HG03280 (cell line): ENCODE data around the gene CLIC4.
"Not testable (repeated sequence)": the region's sequence is repeated elsewhere in the genome, so short reads cannot be mapped to it uniquely, and the experiment has no call there.

Experiments used
- ATAC-seq: cut with Tn5 transposase; IDR thresholded peaks from one replicate; pipeline ENCODE4 v1.9.1; 2021; ENCODE audit warnings: mild to moderate bottlenecking, moderate library complexity; ENCODE audit not compliant: unreplicated experiment

Gene CLIC4

GRCh38 chr1:24871306-24871901, 126.2 kb downstream of the CLIC4 start:
- ATAC-seq = no peak

- ATAC-seq = no peak
These were observed 127.0 kb downstream of the CLIC4 start for GRCh38 chr1:24872061-24872850.

DNA sequence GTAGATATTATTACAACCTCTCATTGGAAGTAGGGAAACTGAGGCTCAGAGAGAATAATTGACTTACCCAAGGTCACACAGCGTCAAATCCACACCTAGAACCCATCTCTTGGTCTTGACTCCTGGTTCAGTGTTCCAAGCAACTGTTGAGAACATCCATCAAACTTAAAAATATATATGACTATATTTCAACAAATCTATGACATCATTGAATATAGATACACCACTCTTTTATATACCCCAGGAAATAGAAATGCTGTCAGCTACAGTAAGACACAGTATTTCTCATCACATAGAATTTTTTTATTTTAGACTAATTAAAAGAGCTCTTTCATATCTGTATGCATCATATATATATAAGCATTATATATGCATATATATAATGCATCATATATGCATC, 127.9 kb downstream of the CLIC4 start:
- ATAC-seq = no peak

GRCh38 chr1:24874056-24874455, 128.8 kb downstream of the CLIC4 start:
- ATAC-seq = no peak

DNA sequence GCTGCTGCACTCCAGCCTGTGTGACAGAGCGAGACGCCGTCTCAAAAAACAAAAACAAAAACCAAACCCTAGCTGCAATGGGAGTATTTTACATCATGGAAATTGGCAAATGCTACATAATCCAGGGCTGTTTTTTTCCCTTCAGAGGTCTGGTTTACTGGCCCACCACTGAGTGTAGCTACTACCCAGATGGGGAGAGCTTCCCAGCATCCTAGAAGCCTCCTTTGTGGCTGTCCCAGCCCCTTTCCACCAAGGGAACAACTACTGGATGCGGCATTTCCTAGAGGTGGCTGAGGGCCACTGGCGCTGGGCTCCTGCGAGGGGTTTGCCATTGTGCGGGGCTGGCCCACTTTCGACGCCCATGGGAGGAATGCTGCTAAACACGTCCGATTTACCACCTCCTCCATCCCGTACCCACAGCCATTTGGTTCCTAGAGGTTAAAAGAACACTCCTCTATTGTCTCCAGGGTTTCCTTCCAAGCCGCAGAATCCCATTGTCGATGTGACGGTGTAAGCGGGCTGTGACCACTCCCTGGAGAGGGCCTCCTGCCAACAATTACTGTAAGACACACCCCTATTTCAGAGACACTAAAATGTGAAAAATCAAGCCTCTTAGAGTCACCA, 129.5 kb downstream of the CLIC4 start:
- ATAC-seq = no peak

DNA sequence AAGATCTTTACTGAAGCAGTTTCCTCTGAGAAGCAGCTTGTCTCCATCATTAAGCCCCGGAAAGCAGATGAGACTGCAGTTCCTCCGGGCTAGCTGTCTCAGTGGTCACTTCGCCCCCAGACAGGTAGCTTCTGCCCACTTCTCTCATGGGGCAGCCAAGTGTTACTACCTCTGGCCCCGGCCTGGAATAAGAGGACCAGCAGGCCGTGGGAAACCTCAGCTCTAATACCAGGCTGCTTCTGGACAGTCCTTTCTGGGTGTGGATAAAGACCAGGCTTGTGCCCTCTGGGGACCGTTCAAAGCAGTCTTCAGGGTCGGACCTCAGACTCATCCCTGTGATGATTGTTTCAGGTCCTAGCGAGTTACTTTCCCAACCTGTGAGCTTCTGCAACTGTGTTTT, 130.0 kb downstream of the CLIC4 start:
- ATAC-seq = no peak

DNA sequence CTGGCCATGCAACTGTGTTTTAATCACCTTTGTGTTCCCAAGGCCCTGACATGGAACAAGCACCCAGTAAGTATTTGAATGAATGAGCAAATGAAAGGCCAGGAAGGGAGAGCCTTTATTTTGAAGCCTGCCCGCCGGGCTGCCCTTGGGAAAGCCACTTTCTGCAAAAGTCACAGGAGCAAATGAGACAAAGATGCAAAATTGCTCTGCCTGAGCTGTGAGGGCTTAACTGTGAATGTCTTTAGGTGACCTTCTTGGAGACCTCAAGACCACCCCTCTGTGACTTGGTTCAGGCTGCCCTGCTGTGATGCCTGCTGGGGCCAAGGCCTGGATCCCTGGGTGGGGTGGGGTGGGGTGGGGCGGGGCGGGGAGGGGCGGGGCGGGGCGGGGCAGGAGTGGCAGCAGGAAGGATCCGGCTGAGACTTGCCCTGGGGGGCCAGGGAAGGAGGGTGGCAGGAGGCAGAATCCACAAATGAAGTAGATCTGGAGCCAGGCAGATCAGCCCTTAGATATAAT, 130.8 kb downstream of the CLIC4 start:
- no peak for ATAC-seq

DNA sequence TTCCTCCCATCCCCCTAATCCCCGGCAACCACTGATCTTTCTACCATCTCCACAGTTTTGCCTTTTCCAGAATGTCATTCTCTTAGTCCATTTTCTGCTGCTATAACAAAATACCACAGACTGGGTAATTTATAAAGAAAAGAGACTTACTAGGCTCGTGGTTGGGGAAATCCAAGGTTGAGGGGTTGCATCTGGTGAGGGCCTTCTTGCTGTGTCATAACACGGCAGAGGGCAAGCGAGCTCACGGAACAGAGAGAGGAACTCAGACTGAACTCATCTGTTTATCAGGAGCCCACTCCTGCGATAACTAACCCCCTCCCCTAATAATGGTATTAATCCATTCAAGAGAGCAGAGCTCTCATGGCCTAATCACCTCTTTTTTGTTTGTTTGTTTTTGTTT, 132.8 kb downstream of the CLIC4 start:
- ATAC-seq = no peak

GRCh38 chr1:24878775-24879742, 133.8 kb downstream of the CLIC4 start:
- ATAC-seq = no peak

DNA sequence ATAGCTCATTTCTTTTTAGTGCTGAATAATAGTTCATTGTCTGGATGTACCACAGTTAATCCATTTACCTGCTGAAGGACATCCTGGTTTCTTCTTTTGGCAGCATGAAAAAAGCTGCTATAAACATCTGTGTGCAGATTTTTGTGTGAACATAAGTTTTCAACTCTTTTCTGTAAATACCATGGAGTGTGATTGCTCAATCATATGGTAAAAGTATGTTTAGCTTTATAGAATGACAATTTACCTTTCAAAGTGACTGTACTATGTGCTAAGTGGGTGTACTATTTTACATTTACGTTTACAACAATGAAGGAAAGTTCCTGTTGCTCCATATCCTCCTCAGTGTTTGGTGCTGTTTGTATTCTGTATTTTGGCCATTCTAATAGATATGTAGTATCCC, 135.8 kb downstream of the CLIC4 start:
- ATAC-seq = no peak

DNA sequence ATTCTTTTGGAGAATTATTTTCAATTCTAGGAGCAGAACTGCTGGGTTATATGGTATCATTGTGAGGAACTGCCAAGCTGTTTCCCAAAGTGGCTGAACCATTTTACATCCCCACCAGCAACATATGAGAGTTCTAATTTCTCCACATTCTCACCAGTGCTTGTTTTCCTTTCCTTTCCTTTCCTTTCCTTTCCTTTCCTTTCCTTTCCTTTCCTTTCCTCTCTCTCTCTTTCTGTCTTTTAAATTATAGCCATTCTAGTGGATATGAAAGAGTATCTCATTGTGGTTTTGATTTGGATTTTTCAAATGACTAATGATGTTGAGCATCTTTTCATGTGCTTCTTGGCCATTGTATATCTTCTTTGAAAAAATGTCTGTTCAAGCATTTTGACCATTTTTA, 139.5 kb downstream of the CLIC4 start:
- ATAC-seq = no peak

GRCh38 chr1:24886241-24886640, 141.0 kb downstream of the CLIC4 start:
- ATAC-seq = no peak

- ATAC-seq = no peak
These were observed 143.1 kb downstream of the CLIC4 start for GRCh38 chr1:24888061-24888970.

- ATAC-seq = no peak
These were observed 143.9 kb downstream of the CLIC4 start for GRCh38 chr1:24888971-24889676.

DNA sequence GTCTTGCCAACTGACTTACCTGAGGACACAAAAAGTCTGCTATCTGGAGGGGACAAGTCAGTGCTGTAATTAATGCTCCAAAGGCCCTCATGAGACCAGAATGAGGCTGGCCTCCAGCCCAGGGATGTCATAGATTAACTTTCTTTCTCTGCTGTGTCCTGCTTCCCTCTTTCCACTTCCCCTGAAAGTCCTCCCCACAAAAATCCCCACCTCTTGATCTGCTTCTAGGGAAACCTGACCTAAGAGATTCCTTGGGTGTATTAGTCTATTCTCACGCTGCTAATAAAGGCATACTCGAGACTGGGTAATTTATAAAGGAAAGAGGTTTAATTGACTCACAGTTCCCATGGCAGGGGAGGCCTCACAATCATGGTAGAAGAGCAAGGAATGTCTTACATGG, 145.6 kb downstream of the CLIC4 start:
- no peak for ATAC-seq

- not testable (repeated sequence) for ATAC-seq
These were observed 146.1 kb downstream of the CLIC4 start for GRCh38 chr1:24891367-24891766.

DNA sequence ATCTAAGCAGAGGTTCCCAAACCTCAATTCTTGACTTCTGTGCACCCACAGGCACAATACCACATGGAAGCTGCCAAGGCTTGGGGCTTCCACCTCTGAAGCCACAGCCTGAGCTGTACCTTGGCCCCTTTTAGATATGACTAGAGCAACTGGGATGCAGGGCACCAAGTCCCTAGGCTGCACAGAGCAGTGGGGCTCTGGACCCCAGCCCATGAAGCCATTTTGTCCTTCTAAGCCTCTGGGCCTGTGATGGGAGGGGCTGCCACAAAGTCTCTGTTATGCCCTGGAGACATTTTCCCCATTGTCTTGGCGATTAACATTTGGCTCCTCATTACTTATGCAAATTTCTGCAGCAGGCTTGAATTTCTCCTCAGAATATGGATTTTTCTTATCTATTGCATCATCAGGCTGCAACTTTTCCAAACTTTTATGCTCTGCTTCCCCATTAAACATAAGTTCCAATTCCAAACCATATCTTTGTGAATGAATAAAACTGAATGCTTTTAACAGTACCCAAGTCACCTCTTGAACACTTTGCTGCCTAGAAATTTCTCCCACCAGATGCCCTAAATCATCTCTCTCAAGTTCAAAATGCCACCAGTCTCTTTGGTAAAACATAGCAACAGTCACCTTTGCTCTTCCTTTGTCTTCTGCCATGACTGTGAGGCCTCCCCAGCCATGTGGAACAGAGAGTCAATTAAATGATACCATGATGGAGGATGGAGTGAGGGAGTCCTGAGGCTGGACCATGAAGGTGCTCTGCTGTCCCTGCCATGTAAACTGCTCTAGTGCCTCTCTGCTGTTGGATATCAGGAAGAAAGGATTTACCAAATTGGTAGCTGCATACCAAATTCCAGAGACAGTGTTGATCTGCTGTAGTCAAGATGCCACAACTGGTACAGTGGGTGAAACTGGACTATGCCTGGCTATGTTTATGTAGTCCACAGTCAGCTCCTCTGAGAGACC, 147.2 kb downstream of the CLIC4 start:
- no peak for ATAC-seq

- ATAC-seq = no peak
These were observed 148.2 kb downstream of the CLIC4 start for GRCh38 chr1:24893431-24893830.
